Esophagus muscularis mucosa (tissue), 4 donors: ENCODE measurements around the gene CNFN. TPM values are rescaled to one million over a fixed set of nuclear protein-coding genes. Genes with fewer than 3 reads are reported as not detected.

ENCODE experiments used
- DNase-seq: peaks from one replicate; pipeline ENCODE4 v3.0.0-alpha.2; 2017; ENCODE audit errors: extremely low spot score
- H3K27ac ChIP-seq, 4 donors: fragments of 200-600 bp; sonication (generic); replicated peaks in 1 of 4; 1 replicate in 3 of 4; 2 replicates in 1 of 4; pipeline ENCODE4 v1.5.1; 2016 to 2019; ENCODE audit warnings: mild to moderate bottlenecking in 1 of 4
- H3K27me3 ChIP-seq, 4 donors: fragments of 200-600 bp; sonication (generic); one replicate each; pipeline versions ENCODE4 v1.5.1 to v1.6.0; 2016 to 2019
- H3K36me3 ChIP-seq, 4 donors: fragments of 200-600 bp; sonication (generic); one replicate each; pipeline ENCODE4 v1.5.1; 2016 to 2019
- H3K4me1 ChIP-seq, 4 donors: fragments of 200-600 bp; sonication (generic); one replicate each; pipeline ENCODE4 v1.5.1; 2016 to 2019
- H3K4me3 ChIP-seq, 4 donors: fragments of 200-600 bp; sonication (generic); 1 replicate in 2 of 4; 2 replicates in 2 of 4; pipeline ENCODE4 v1.5.1; 2016 to 2019; ENCODE audit warnings: mild to moderate bottlenecking in 4 of 4, moderate library complexity in 1 of 4
- H3K9me3 ChIP-seq, 4 donors: fragments of 200-600 bp; sonication (generic); 1 replicate in 3 of 4; 2 replicates in 1 of 4; pipeline ENCODE4 v1.5.1; 2016 to 2019
- CTCF ChIP-seq, 3 experiments: fragments of 200-600 bp in 2 of 3; fragments of 450-650 bp in 1 of 3; sonication (generic) in 2 of 3; IDR thresholded peaks; one replicate each; pipeline ENCODE4 v1.5.1; 2017 to 2019; ENCODE audit warnings: antibody characterized with exemption in 3 of 3, mild to moderate bottlenecking in 2 of 3, moderate library complexity in 1 of 3
- EP300 ChIP-seq: sonication (generic); formaldehyde crosslinking; IDR thresholded peaks from one replicate; pipeline ENCODE4 v1.6.1; 2017; ENCODE audit warnings: antibody characterized with exemption
- POLR2A ChIP-seq: fragments of 450-650 bp; IDR thresholded peaks from one replicate; pipeline ENCODE4 v1.6.1; 2017; ENCODE audit warnings: antibody characterized with exemption, moderate library complexity, mild to moderate bottlenecking, low read depth
- POLR2AphosphoS5 ChIP-seq, 2 donors: sonication (generic); formaldehyde crosslinking; IDR thresholded peaks; one replicate each; pipeline ENCODE4 v1.6.1; 2017; ENCODE audit warnings: antibody characterized with exemption in 2 of 2
- WGBS: methylation state at CpG from one replicate; pipeline ENCODE4 v1.1.5; 2018; 5-methylcytosine and 5-hydroxymethylcytosine counted together
- intact Hi-C: fragments of 100-400 bp; cut with DNase I; formaldehyde crosslinking; loops from one replicate; pipeline ENCODE4 v1.15.1; 2023
- total RNA-seq, 4 donors: library from RNA; depleted of rRNA; stranded (reverse); fragments of >200 nt; gene quantifications; one replicate each; pipeline versions ENCODE4 v1.1.0 to v1.2.1, GENCODE V29; 2016

The CNFN gene
- total RNA-seq, 4 donors from 2014 or later = 0.92 to 2.5 TPM; not detected in 2

GRCh38 chr19:42407816-42408175 is 17.7 kb upstream of the CNFN start:
- DNase-seq = no peak
- Histone ChIP-seq H3K36me3 (peaks cover 0 to 55% (median 14%) of the 10 kb centered on the region in 4 donors), H3K27me3 (no peaks in the 10 kb centered on the region), H3K27ac (no peak overlapping the region), H3K4me3 (no peak overlapping the region), H3K4me1 (peaks cover 6 to 28% (median 12%) of the 10 kb centered on the region in 4 donors), H3K9me3 (no peaks in the 10 kb centered on the region)
- TF ChIP-seq EP300 (no peak), CTCF (IDR thresholded peaks at IDR 0.05) (no peak), POLR2AphosphoS5 (IDR thresholded peaks at IDR 0.05) (no peak), POLR2A (no peak)
- WGBS = 96% methylated on average over 10 of the region's 10 CpGs
- intact Hi-C loops = no loop called here

GRCh38 chr19:42407085-42407815 is 17.2 kb upstream of the CNFN start:
- WGBS = 93% methylated on average over 28 of the region's 30 CpGs

GRCh38 chr19:42406111-42406510 is 16.0 kb upstream of the CNFN start:
- Histone ChIP-seq H3K27ac (no peak overlapping the region), H3K4me1 (peaks cover 21 to 27% (median 25%) of the 10 kb centered on the region in 4 donors), H3K36me3 (peaks cover 0 to 55% (median 14%) of the 10 kb centered on the region in 4 donors), H3K9me3 (no peaks in the 10 kb centered on the region), H3K4me3 (no peak overlapping the region), H3K27me3 (no peaks in the 10 kb centered on the region)
- no peak for DNase-seq
- WGBS = 97% methylated on average over 10 of the region's 11 CpGs
- no peak for TF ChIP-seq POLR2AphosphoS5 (IDR thresholded peaks at IDR 0.05)
- no peak for TF ChIP-seq EP300
- no peak for TF ChIP-seq POLR2A
- no peak for TF ChIP-seq CTCF (IDR thresholded peaks at IDR 0.05)
- intact Hi-C loops = no loop called here

More at GRCh38 chr19:42407085-42407815, 17.2 kb upstream of the CNFN start:
- Histone ChIP-seq H3K27ac (no peak overlapping the region), H3K27me3 (no peaks in the 10 kb centered on the region), H3K4me1 (peaks cover 9 to 26% (median 15%) of the 10 kb centered on the region in 4 donors), H3K36me3 (peaks cover 0 to 55% (median 14%) of the 10 kb centered on the region in 4 donors), H3K4me3 (no peak overlapping the region), H3K9me3 (no peaks in the 10 kb centered on the region)
- DNase-seq = no peak
- intact Hi-C loops = no loop called here
- TF ChIP-seq CTCF (IDR thresholded peaks at IDR 0.05) (no peak), EP300 (no peak), POLR2AphosphoS5 (IDR thresholded peaks at IDR 0.05) (no peak), POLR2A (no peak)

- Histone ChIP-seq H3K36me3 (peaks cover 0 to 45% (median 14%) of the 10 kb centered on the region in 4 donors), H3K27ac (no peak overlapping the region), H3K4me1 (peaks cover 11 to 26% (median 18%) of the 10 kb centered on the region in 4 donors), H3K4me3 (no peak overlapping the region), H3K9me3 (no peaks in the 10 kb centered on the region), H3K27me3 (no peaks in the 10 kb centered on the region)
- 98% methylated on average over 10 of the region's 10 CpGs for WGBS
- TF ChIP-seq EP300 (no peak), CTCF (IDR thresholded peaks at IDR 0.05) (no peak), POLR2AphosphoS5 (IDR thresholded peaks at IDR 0.05) (no peak), POLR2A (no peak)
- intact Hi-C loops = no loop called here
- DNase-seq = no peak
Measured at GRCh38 chr19:42403586-42403985, 13.5 kb upstream of the CNFN start.
